HEK293 (cell line): Measurements from ENCODE around the gene EIF4E.
"Not testable (repeated sequence)": the region's sequence is repeated elsewhere in the genome, so short reads cannot be mapped to it uniquely, and the experiment has no call there.

ENCODE experiments used
- CTCF ChIA-PET: fragments of 350-600 bp; formaldehyde crosslinking; extraction: SDS; loops from one replicate; lab custom pipeline; 2021; ENCODE audit warnings: antibody characterized with exemption; lab: Yijun Ruan, JAX
- POLR2A ChIA-PET: fragments of 300-600 bp; formaldehyde crosslinking; extraction: SDS; loops from one replicate; lab custom pipeline; 2020; ENCODE audit warnings: antibody characterized with exemption, inconsistent platforms; lab: Yijun Ruan, JAX
- H3K27ac ChIP-seq: fragments of 200-500 bp; sonication (Bioruptor generic); 2 replicates; pipeline ENCODE4 v1.5.1; 2014; ENCODE audit warnings: low read depth, low read length, control low read depth, inconsistent platforms; ENCODE audit errors: extremely low read depth
- H3K36me3 ChIP-seq, 2 experiments: fragments of 200-500 bp in 1 of 2; sonication (Bioruptor generic) in 1 of 2; 1 replicate in 1 of 2; 2 replicates in 1 of 2; pipeline ENCODE4 v1.5.1; 2014 to 2017; ENCODE audit warnings: inconsistent platforms in 2 of 2, low read length in 2 of 2; ENCODE audit not compliant: control insufficient read depth in 2 of 2, insufficient read depth in 1 of 2
- H3K4me1 ChIP-seq: fragments of 200-500 bp; sonication (Bioruptor generic); 2 replicates; pipeline ENCODE4 v1.5.1; 2014; ENCODE audit warnings: mild to moderate bottlenecking, low read length, inconsistent platforms; ENCODE audit not compliant: control insufficient read depth, insufficient read depth
- H3K4me3 ChIP-seq: 2 replicates; pipeline ENCODE4 v1.5.1; 2011; ENCODE audit warnings: low read depth, mild to moderate bottlenecking, control low read depth, low read length, moderate library complexity
- H3K9me3 ChIP-seq: fragments of 200-500 bp; sonication (Bioruptor generic); 2 replicates; pipeline ENCODE4 v1.5.1; 2014; ENCODE audit warnings: low read depth, low read length, inconsistent platforms; ENCODE audit not compliant: control insufficient read depth, insufficient read depth
- GLIS1 ChIP-seq: fragments of 450-650 bp; formaldehyde crosslinking; IDR thresholded peaks from 2 replicates; pipeline ENCODE4 v1.5.1; 2016; ENCODE audit warnings: missing biosample characterization, missing genetic modification characterization
- OSR2 ChIP-seq: fragments of 450-650 bp; formaldehyde crosslinking; IDR thresholded peaks from 2 replicates; pipeline ENCODE4 v1.5.1; 2016; ENCODE audit warnings: missing biosample characterization, missing genetic modification characterization
- SP2 ChIP-seq: fragments of 450-650 bp; formaldehyde crosslinking; IDR thresholded peaks from 2 replicates; pipeline ENCODE4 v1.5.1; 2016; ENCODE audit warnings: missing biosample characterization, missing genetic modification characterization
- YY1 ChIP-seq: fragments of 450-650 bp; formaldehyde crosslinking; IDR thresholded peaks from 2 replicates; pipeline ENCODE4 v1.5.1; 2018; ENCODE audit warnings: missing biosample characterization, missing genetic modification characterization
- ZEB2 ChIP-seq: fragments of 450-650 bp; formaldehyde crosslinking; IDR thresholded peaks from 2 replicates; pipeline ENCODE4 v1.5.1; 2016; ENCODE audit warnings: missing biosample characterization, missing genetic modification characterization
- ZNF132 ChIP-seq: fragments of 450-650 bp; formaldehyde crosslinking; IDR thresholded peaks from 2 replicates; pipeline ENCODE4 v1.5.1; 2017; ENCODE audit warnings: missing biosample characterization, missing genetic modification characterization, borderline replicate concordance
- ZNF24 ChIP-seq: fragments of 450-650 bp; formaldehyde crosslinking; IDR thresholded peaks from 2 replicates; pipeline ENCODE4 v1.5.1; 2016; ENCODE audit warnings: missing biosample characterization, missing genetic modification characterization
- ZNF394 ChIP-seq: fragments of 450-650 bp; formaldehyde crosslinking; IDR thresholded peaks from 2 replicates; pipeline ENCODE4 v1.5.1; 2016; ENCODE audit warnings: missing biosample characterization, missing genetic modification characterization, mild to moderate bottlenecking, moderate library complexity, borderline replicate concordance
- ZNF626 ChIP-seq: fragments of 450-650 bp; sonication (Bioruptor Pico); formaldehyde crosslinking; IDR thresholded peaks from 2 replicates; pipeline ENCODE4 v1.5.1; 2018; ENCODE audit warnings: missing biosample characterization, missing genetic modification characterization, inconsistent platforms
- ZNF76 ChIP-seq: fragments of 450-650 bp; formaldehyde crosslinking; IDR thresholded peaks from 2 replicates; pipeline ENCODE4; 2016; ENCODE audit warnings: low read depth, missing biosample characterization, missing genetic modification characterization, borderline replicate concordance
- ZXDB ChIP-seq: fragments of 450-650 bp; formaldehyde crosslinking; IDR thresholded peaks from 2 replicates; pipeline ENCODE4 v1.5.1; 2016; ENCODE audit warnings: missing biosample characterization, missing genetic modification characterization
- TF ChIP-seq, protein P1 (sequence below): fragments of 450-650 bp; IDR thresholded peaks from 2 replicates; pipeline ENCODE4 v1.5.1; 2018; ENCODE audit warnings: missing biosample characterization, missing genetic modification characterization
- TF ChIP-seq, protein P2 (sequence below): fragments of 450-650 bp; formaldehyde crosslinking; IDR thresholded peaks from 2 replicates; pipeline ENCODE4 v1.5.1; 2016; ENCODE audit warnings: missing biosample characterization, missing genetic modification characterization
- TF ChIP-seq, protein P3 (sequence below): fragments of 450-650 bp; formaldehyde crosslinking; IDR thresholded peaks from 2 replicates; pipeline ENCODE4 v1.5.1; 2016; ENCODE audit warnings: missing biosample characterization, missing genetic modification characterization
- TF ChIP-seq, protein P4 (sequence below): fragments of 450-650 bp; formaldehyde crosslinking; IDR thresholded peaks from 2 replicates; pipeline ENCODE4 v1.5.1; 2017; ENCODE audit warnings: missing biosample characterization, missing genetic modification characterization

Gene EIF4E

DNA sequence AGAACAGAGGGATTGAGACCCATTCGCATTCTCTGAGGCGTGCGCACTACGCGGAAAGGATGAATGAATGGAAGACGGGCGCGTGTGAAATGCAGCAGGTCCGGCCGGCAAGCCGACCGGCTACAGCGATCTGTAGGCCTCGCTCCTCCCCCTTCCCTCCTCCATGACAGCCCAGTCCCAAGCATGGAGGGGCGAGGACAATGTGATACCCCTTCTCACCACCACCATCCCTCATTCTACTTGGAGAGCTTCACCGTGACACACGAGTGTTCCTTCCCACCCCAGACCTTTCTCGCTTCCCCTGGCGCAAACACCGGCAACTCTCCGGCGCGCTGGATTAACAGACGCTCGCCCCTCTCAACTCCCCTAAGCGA lies 815 bp downstream of the EIF4E start (continued):
- TF ChIP-seq ZNF394 (tag by site-specific recombination) (no peak), ZXDB (tag by site-specific recombination) (peak; percentile 26), YY1 (tag by site-specific recombination) (peak; percentile 46; the same call in 1 of the 2 replicates), SP2 (tag by site-specific recombination) (peak; percentile 43; the same call in 1 of the 2 replicates), ZEB2 (tag by site-specific recombination) (peak; percentile 23; the same call in 1 of the 2 replicates)
- TF ChIP-seq, protein P1, sequence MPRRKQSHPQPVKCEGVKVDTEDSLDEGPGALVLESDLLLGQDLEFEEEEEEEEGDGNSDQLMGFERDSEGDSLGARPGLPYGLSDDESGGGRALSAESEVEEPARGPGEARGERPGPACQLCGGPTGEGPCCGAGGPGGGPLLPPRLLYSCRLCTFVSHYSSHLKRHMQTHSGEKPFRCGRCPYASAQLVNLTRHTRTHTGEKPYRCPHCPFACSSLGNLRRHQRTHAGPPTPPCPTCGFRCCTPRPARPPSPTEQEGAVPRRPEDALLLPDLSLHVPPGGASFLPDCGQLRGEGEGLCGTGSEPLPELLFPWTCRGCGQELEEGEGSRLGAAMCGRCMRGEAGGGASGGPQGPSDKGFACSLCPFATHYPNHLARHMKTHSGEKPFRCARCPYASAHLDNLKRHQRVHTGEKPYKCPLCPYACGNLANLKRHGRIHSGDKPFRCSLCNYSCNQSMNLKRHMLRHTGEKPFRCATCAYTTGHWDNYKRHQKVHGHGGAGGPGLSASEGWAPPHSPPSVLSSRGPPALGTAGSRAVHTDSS (tag by site-specific recombination), result no peak
- TF ChIP-seq, protein P2, sequence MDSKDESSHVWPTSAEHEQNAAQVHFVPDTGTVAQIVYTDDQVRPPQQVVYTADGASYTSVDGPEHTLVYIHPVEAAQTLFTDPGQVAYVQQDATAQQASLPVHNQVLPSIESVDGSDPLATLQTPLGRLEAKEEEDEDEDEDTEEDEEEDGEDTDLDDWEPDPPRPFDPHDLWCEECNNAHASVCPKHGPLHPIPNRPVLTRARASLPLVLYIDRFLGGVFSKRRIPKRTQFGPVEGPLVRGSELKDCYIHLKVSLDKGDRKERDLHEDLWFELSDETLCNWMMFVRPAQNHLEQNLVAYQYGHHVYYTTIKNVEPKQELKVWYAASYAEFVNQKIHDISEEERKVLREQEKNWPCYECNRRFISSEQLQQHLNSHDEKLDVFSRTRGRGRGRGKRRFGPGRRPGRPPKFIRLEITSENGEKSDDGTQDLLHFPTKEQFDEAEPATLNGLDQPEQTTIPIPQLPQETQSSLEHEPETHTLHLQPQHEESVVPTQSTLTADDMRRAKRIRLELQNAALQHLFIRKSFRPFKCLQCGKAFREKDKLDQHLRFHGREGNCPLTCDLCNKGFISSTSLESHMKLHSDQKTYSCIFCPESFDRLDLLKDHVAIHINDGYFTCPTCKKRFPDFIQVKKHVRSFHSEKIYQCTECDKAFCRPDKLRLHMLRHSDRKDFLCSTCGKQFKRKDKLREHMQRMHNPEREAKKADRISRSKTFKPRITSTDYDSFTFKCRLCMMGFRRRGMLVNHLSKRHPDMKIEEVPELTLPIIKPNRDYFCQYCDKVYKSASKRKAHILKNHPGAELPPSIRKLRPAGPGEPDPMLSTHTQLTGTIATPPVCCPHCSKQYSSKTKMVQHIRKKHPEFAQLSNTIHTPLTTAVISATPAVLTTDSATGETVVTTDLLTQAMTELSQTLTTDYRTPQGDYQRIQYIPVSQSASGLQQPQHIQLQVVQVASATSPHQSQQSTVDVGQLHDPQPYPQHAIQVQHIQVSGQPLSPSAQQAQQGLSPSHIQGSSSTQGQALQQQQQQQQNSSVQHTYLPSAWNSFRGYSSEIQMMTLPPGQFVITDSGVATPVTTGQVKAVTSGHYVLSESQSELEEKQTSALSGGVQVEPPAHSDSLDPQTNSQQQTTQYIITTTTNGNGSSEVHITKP (tag by site-specific recombination), result peak; percentile 97

DNA sequence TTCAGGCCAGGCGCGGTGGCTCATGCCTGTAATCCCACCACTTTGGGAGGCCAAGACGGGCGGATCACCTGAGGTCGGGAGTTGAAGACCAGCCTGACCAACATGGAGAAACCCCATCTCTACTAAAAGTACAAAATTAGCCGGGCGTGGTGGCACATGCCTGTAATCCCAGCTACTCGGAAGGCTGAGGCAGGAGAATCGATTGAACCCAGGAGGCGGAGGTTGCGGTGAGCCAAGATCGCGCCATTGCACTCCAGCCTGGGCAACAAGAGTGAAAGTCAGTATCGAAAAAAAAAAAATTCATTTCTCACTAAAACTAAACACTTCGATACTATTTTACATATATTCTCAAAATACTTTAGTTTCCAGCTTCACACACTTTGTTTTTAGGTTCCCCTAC lies 2.7 kb downstream of the EIF4E start:
- H3K27ac ChIP-seq, POLR2A ChIA-PET, H3K4me3 ChIP-seq, H3K4me1 ChIP-seq, H3K9me3 ChIP-seq, H3K36me3 ChIP-seq: not testable (repeated sequence)
- CTCF ChIA-PET, result interaction anchor here (0.5 kb wide), 1 partner anchor 654 kb away, joined by 5 read pairs; no protein-coding TSS in a partner anchor

DNA sequence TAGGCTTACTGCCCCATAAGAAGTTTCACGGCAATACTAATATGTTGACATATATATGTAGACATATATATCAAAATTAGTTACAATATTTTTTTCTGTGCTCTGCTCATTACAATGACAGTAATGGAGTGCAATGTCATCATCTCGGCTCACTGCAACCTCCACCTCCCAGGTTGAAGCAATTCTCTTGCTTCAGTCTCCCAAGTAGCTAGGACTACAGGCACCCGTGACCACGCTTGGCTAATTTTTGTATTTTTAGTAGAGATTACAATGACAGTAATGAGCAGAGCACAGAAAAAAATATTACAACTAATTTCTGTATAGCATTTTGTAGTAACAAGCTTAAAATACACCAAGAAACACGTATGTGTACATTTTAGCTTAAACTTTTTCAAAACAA lies 7.6 kb downstream of the EIF4E start:
- TF ChIP-seq ZNF626 (no peak), OSR2 (tag by site-specific recombination) (no peak), GLIS1 (tag by site-specific recombination) (peak; percentile 27; the same call in 1 of the 2 replicates)
- Histone ChIP-seq H3K27ac (no peak overlapping the region), H3K4me3 (no peak overlapping the region), H3K9me3 (no peaks in the 10 kb centered on the region), H3K36me3 (peaks cover 0 to 8% of the 10 kb centered on the region in 2 experiments; a peak in 2 of 3 replicates), H3K4me1 (no peaks in the 10 kb centered on the region)
- POLR2A ChIA-PET, result no interaction called here
- CTCF ChIA-PET, result interaction anchor here (0.6 to 1.1 kb wide), 2 partner anchors 16 to 19 kb away, joined by 3 to 4 read pairs; no protein-coding TSS in a partner anchor

DNA sequence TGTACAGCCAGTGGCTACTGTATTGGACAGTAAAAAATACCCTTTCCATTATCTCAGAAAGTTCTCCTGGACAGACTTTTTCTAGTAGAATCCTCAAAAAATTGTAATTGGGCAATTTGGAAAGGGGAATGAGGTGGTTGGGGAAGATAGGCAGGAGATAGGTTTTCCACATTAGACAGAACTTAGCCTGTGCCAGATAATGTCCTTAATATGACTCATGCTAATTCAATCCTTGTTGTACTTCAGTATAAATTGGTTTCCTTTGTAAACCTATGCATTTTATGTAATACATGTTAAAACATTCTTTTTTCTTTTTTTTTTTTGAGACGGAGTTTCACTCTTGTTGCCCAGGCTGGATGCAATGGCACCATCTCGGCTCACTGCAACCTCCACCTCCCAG lies 8.9 kb downstream of the EIF4E start:
- POLR2A ChIA-PET, result interaction anchor here (0.7 kb wide), 1 partner anchor 110 kb away, joined by 5 read pairs; no protein-coding TSS in a partner anchor

More for the DNA sequence above, 8.9 kb downstream of the EIF4E start:
- CTCF ChIA-PET, result no interaction called here
- H3K4me3 ChIP-seq, result no peak overlapping the region
- H3K4me1 ChIP-seq, result no peaks in the 10 kb centered on the region
- H3K27ac ChIP-seq, result no peak overlapping the region
- H3K9me3 ChIP-seq, result no peaks in the 10 kb centered on the region
- TF ChIP-seq, protein P3, sequence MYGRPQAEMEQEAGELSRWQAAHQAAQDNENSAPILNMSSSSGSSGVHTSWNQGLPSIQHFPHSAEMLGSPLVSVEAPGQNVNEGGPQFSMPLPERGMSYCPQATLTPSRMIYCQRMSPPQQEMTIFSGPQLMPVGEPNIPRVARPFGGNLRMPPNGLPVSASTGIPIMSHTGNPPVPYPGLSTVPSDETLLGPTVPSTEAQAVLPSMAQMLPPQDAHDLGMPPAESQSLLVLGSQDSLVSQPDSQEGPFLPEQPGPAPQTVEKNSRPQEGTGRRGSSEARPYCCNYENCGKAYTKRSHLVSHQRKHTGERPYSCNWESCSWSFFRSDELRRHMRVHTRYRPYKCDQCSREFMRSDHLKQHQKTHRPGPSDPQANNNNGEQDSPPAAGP (tag by site-specific recombination), result no peak
- TF ChIP-seq ZNF24, result no peak
- TF ChIP-seq, protein P4, sequence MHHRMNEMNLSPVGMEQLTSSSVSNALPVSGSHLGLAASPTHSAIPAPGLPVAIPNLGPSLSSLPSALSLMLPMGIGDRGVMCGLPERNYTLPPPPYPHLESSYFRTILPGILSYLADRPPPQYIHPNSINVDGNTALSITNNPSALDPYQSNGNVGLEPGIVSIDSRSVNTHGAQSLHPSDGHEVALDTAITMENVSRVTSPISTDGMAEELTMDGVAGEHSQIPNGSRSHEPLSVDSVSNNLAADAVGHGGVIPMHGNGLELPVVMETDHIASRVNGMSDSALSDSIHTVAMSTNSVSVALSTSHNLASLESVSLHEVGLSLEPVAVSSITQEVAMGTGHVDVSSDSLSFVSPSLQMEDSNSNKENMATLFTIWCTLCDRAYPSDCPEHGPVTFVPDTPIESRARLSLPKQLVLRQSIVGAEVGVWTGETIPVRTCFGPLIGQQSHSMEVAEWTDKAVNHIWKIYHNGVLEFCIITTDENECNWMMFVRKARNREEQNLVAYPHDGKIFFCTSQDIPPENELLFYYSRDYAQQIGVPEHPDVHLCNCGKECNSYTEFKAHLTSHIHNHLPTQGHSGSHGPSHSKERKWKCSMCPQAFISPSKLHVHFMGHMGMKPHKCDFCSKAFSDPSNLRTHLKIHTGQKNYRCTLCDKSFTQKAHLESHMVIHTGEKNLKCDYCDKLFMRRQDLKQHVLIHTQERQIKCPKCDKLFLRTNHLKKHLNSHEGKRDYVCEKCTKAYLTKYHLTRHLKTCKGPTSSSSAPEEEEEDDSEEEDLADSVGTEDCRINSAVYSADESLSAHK (tag by site-specific recombination), result no peak
- no peak for TF ChIP-seq YY1 (tag by site-specific recombination)
- no peak for TF ChIP-seq ZNF132 (tag by site-specific recombination)
- TF ChIP-seq ZNF76 (tag by site-specific recombination), result no peak
- no peaks in the 10 kb centered on the region; a peak in 1 of 3 replicates for H3K36me3 ChIP-seq
